DND-41 (cell line): ENCODE measurements around the gene MEIS1.

ENCODE experiments used
- EZH2 ChIP-seq: IDR thresholded peaks from 3 replicates; pipeline ENCODE4 v1.6.1; 2012; ENCODE audit warnings: borderline replicate concordance, low read depth, mild to moderate bottlenecking, moderate library complexity, low read length, inconsistent platforms; ENCODE audit not compliant: severe bottlenecking
- TF ChIP-seq, protein P1 (sequence below): IDR thresholded peaks from 2 replicates; pipeline ENCODE4 v1.5.1; 2012; ENCODE audit warnings: borderline replicate concordance, low read length, moderate library complexity, mild to moderate bottlenecking; ENCODE audit not compliant: poor library complexity, severe bottlenecking; ENCODE audit errors: extremely low read depth

DNA sequence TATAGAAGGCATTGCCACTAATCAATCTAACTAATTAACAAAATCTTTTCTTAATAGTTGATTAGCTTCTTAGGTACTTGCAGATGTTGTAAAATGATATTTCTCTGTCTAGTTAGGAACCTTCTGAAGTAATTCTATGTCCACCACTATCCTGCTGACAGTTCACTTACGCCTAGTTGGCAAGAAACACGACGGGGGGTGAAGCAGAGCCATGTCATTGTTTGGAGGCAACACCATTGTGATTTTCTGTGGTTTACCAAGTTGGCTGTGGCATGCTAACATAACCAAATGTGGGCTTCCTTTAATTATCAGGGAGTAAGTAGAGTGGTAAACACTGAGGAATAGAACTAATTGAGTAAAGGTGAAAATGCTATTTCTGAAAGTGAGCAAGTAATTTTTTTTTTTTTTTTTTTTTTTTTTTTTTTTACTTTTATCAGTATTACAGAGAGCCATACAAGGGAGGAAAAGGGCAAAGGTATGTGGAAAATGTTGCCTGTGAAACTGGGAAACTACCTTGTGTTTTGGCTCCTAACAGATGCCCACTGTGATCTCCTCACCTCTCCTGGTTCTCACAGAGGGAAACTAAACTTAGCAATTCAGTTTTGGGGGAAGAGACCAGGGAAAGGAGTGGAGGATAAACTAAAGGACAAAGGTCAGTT lies 126.8 kb downstream of the MEIS1 start:
- TF ChIP-seq, protein P1, sequence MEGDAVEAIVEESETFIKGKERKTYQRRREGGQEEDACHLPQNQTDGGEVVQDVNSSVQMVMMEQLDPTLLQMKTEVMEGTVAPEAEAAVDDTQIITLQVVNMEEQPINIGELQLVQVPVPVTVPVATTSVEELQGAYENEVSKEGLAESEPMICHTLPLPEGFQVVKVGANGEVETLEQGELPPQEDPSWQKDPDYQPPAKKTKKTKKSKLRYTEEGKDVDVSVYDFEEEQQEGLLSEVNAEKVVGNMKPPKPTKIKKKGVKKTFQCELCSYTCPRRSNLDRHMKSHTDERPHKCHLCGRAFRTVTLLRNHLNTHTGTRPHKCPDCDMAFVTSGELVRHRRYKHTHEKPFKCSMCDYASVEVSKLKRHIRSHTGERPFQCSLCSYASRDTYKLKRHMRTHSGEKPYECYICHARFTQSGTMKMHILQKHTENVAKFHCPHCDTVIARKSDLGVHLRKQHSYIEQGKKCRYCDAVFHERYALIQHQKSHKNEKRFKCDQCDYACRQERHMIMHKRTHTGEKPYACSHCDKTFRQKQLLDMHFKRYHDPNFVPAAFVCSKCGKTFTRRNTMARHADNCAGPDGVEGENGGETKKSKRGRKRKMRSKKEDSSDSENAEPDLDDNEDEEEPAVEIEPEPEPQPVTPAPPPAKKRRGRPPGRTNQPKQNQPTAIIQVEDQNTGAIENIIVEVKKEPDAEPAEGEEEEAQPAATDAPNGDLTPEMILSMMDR = no peak
- TF ChIP-seq EZH2 = no peak
